Stimulated activated naive CD8-positive, alpha-beta T cell treated with anti-CD3 and anti-CD28 coated beads, Interleukin-15, amount 100 ng/mL, for 72 hours (primary cell): ENCODE results near the gene SMIM23.

Experiments
- ATAC-seq: fragments of 150-1000 bp; cut with Tn5 transposase; 2 replicates; pipeline ENCODE4 v1.10.0; 2021; ENCODE audit warnings: mild to moderate bottlenecking, moderate library complexity
- DNase-seq, 2 donors: peaks; one replicate each; pipeline ENCODE4 v3.0.0; 2021 to 2022
- H3K27ac Mint-ChIP-seq, 2 donors: one replicate each; pipeline ENCODE4 v1.8.0; 2022; ENCODE audit warnings: mild to moderate bottlenecking in 2 of 2, mixed read lengths in 2 of 2, moderate library complexity in 2 of 2
- H3K27me3 Mint-ChIP-seq: one replicate; pipeline ENCODE4 v1.8.0; 2022; ENCODE audit warnings: mixed read lengths
- H3K4me1 Mint-ChIP-seq: one replicate; pipeline ENCODE4 v1.8.0; 2022; ENCODE audit warnings: mild to moderate bottlenecking, mixed read lengths
- H3K4me3 Mint-ChIP-seq, 2 donors: one replicate each; pipeline ENCODE4 v1.8.0; 2022; ENCODE audit warnings: mild to moderate bottlenecking in 2 of 2, mixed read lengths in 2 of 2, moderate library complexity in 1 of 2
- H3K9me3 Mint-ChIP-seq, 2 donors: one replicate each; pipeline ENCODE4 v1.8.0; 2022; ENCODE audit warnings: mixed read lengths in 2 of 2

The SMIM23 gene

GRCh38 chr5:171795381-171795780 is 9.8 kb downstream of the SMIM23 start:
- no peak for DNase-seq
- H3K27ac Mint-ChIP-seq: no peak overlapping the region
- no peaks in the 10 kb centered on the region for H3K4me1 Mint-ChIP-seq
- peaks cover 50% of the 10 kb centered on the region for H3K27me3 Mint-ChIP-seq
- no peak for ATAC-seq
- H3K9me3 Mint-ChIP-seq: no peaks in the 10 kb centered on the region
- H3K4me3 Mint-ChIP-seq: no peak overlapping the region

GRCh38 chr5:171796436-171796835 is 10.8 kb downstream of the SMIM23 start:
- no peak for ATAC-seq

DNA sequence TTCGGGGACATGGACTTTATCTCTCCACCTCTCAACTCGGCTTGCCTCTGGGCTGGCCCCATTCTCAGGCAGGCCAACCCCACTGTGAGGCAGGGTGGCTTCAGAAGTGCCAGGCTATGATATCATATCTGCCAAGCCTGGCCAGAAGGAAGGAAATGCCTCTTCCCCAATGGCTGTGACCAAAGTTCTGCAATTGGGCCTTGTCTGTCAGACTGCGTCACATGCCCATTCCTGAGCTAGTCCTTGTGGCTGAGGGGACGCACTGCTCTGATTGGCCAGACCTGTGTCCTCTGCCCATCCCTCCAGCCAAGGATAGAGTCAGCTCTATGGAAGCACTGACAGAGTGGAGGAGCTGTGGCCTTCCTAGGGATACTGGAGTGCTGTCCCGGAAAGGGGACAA is 11.9 kb downstream of the SMIM23 start:
- no peak for ATAC-seq
- H3K9me3 Mint-ChIP-seq: no peaks in the 10 kb centered on the region

More at GRCh38 chr5:171796436-171796835, 10.8 kb downstream of the SMIM23 start:
- Mint-ChIP-seq H3K9me3 (no peaks in the 10 kb centered on the region), H3K27me3 (peaks cover 39% of the 10 kb centered on the region), H3K4me3 (no peak overlapping the region), H3K4me1 (no peaks in the 10 kb centered on the region), H3K27ac (no peak overlapping the region)
- DNase-seq: no peak

GRCh38 chr5:171798418-171798817 is 12.8 kb downstream of the SMIM23 start:
- no peak overlapping the region for H3K27ac Mint-ChIP-seq
- DNase-seq: no peak
- no peaks in the 10 kb centered on the region for H3K4me1 Mint-ChIP-seq
- no peak for ATAC-seq
- no peak overlapping the region for H3K4me3 Mint-ChIP-seq
- H3K9me3 Mint-ChIP-seq: no peaks in the 10 kb centered on the region
- peaks cover 45% of the 10 kb centered on the region for H3K27me3 Mint-ChIP-seq

More for the DNA sequence above, 11.9 kb downstream of the SMIM23 start:
- Mint-ChIP-seq H3K4me3 (no peak overlapping the region), H3K4me1 (no peaks in the 10 kb centered on the region), H3K27ac (no peak overlapping the region), H3K27me3 (peaks cover 38% of the 10 kb centered on the region)
- no peak for DNase-seq

DNA sequence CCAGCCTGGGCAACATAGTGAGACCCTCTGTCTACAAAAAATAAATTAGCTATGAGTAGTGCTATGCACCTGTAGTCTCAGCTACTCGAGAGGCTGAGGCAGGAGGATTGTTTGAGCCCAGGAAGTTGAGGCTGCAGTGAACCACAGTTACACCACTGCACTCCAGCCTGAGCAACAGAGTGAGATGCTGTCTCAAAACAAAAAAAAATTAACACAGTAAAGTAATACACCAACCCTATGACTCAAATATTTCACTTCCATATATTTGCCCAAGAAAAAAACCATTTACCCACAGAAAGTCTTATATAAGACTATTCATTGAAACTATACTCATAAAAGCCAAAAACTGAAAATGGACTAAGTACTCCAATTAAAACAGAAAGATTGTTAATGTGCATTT is 16.2 kb downstream of the SMIM23 start:
- no peak overlapping the region for H3K27ac Mint-ChIP-seq
- H3K9me3 Mint-ChIP-seq: no peaks in the 10 kb centered on the region
- no peak for DNase-seq
- H3K27me3 Mint-ChIP-seq: peaks cover 54% of the 10 kb centered on the region
- no peaks in the 10 kb centered on the region for H3K4me1 Mint-ChIP-seq
- no peak overlapping the region for H3K4me3 Mint-ChIP-seq
- ATAC-seq: peak; percentile 76

GRCh38 chr5:171805746-171806145 is 20.1 kb downstream of the SMIM23 start:
- peak overlapping the region in 1 of 2 donors; percentile 31 for H3K4me3 Mint-ChIP-seq

DNA sequence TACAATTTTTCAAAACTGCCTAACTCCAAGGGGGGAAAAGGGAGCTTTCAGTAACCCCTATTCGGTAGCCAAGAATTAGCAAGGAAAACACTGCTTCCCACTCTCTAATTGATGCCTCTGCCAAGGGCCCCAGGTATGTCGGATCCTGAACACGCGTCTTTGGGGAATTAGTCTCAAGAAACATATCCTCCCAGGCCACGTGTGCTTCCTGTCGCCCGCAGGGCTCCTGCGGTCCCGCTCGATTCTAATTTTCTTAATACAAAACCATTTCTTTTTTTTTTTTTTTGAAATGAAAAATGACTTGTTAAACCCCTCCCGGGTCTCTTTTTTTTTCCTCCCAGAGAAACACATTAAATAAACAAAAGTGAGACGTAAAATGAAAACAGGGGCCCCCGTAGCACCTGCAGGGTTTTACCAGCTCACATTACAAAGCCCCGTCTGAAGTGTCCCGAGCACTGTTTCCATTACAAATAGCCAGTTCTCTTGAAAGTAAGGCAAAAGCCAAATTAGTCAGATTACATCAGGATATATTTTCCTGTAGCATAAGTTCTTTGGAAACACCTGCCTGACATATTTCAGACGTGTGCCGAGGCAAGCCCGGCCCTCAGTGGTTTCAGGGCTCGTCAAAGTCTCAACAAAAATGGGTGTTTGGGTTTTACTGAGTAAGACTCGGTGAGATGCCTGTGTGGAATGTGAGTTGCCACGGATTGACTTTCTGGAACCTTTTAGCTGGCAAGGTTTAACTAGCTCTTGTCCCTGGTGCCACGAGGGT is 21.5 kb downstream of the SMIM23 start:
- Mint-ChIP-seq H3K27me3 (peaks cover 78% of the 10 kb centered on the region), H3K4me3 (peak overlapping the region; percentile 6 to 46), H3K27ac (peak overlapping the region; percentile 5 to 11), H3K9me3 (peaks cover 0 to 17% of the 10 kb centered on the region in 2 donors), H3K4me1 (peaks cover 9% of the 10 kb centered on the region)
- ATAC-seq (no peak), DNase-seq (no peak)

More at GRCh38 chr5:171805746-171806145, 20.1 kb downstream of the SMIM23 start:
- Mint-ChIP-seq H3K27me3 (peaks cover 68% of the 10 kb centered on the region), H3K9me3 (peaks cover 0 to 11% of the 10 kb centered on the region in 2 donors), H3K4me1 (peaks cover 9% of the 10 kb centered on the region), H3K27ac (no peak overlapping the region)
- DNase-seq (no peak), ATAC-seq (no peak)

DNA sequence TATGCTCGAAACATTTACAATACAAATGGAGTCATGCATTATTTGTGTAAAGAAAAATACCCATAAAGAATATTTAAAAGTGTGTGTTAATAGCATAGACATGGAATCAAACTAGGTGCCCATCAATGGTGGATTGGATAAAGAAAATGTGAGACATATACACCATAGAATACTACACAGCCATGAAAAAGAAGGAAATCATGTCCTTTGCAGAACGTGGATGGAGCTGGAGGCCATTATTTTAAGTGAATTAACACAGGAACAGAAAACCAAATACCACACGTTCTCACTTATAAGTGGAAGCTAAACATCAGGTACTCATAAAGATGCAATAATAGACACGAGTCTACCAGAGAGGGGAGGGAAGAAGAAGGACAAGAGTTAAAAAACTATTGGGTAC is 22.8 kb downstream of the SMIM23 start:
- Mint-ChIP-seq H3K9me3 (peaks cover 0 to 23% of the 10 kb centered on the region in 2 donors), H3K27me3 (peaks cover 71% of the 10 kb centered on the region), H3K4me3 (no peak overlapping the region), H3K4me1 (peaks cover 9% of the 10 kb centered on the region), H3K27ac (no peak overlapping the region)
- DNase-seq (no peak), ATAC-seq (no peak)

DNA sequence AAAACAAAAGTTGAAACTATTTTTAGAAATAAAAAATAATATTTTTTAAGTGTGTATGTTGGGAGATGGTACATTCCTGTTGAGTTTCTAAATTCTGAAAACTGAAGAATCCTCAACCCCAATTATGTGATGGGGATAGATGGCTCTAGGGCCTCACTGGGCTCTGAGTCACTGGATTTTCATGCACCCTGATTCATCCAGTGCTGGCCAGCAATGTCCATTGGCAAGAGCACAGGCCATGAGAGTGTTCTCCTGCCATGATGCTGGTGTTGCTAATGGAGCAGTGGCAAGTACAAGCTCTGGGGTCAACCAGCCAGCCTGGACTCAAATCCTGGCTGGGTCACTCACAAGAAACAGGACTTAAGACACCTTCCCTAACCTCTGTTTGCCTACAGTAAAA is 23.3 kb downstream of the SMIM23 start:
- H3K27me3 Mint-ChIP-seq: peaks cover 66% of the 10 kb centered on the region

DNA sequence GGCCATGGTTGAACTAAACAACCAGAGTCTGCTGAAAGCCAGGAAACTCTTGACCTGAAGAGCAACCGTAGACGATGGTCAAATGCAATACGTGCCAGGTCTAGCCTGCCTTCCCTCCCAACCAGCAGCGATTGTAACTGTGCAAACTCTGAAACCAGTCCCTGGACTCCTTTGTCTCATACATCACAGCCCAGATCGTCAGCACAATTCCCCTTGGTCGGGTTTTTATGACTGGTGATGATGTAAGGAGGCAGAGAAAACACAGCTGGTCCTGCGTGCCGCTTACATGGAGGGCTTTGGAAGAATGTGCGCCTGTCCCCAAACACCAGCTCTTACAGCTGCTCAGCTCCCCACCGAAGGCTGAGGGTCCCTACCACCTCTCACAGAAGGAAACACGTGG is 24.6 kb downstream of the SMIM23 start:
- Mint-ChIP-seq H3K4me3 (no peak overlapping the region), H3K9me3 (peaks cover 0 to 23% of the 10 kb centered on the region in 2 donors), H3K4me1 (peaks cover 9% of the 10 kb centered on the region), H3K27me3 (peaks cover 54% of the 10 kb centered on the region), H3K27ac (no peak overlapping the region)
- DNase-seq (no peak), ATAC-seq (no peak)

More for the DNA sequence above, 23.3 kb downstream of the SMIM23 start:
- no peak for DNase-seq
- no peak overlapping the region for H3K27ac Mint-ChIP-seq
- peaks cover 0 to 23% of the 10 kb centered on the region in 2 donors for H3K9me3 Mint-ChIP-seq
- H3K4me1 Mint-ChIP-seq: peaks cover 9% of the 10 kb centered on the region
- ATAC-seq: no peak
- H3K4me3 Mint-ChIP-seq: no peak overlapping the region

DNA sequence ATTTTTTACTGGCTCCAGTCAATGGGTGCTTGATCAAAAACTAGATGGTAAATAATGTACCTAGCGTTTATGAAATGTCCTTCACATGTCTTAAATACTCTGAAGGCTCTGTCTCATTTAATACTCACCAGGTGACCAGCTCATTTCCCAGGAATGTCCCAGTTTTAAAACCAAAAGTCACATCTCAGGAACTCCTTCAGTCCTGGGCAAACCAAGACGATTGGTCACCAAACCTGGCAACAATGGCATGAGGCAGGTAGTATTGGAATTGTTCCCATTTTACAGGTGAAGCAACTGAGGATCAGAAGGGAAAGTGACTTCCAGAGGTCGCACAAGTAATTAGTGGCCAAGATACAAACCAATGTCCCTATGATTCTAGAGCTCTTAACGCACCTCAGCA is 27.7 kb downstream of the SMIM23 start:
- Mint-ChIP-seq H3K27me3 (peaks cover 33% of the 10 kb centered on the region), H3K4me3 (no peak overlapping the region), H3K4me1 (no peaks in the 10 kb centered on the region), H3K9me3 (peaks cover 0 to 19% of the 10 kb centered on the region in 2 donors), H3K27ac (no peak overlapping the region)
- ATAC-seq (no peak), DNase-seq (no peak)

DNA sequence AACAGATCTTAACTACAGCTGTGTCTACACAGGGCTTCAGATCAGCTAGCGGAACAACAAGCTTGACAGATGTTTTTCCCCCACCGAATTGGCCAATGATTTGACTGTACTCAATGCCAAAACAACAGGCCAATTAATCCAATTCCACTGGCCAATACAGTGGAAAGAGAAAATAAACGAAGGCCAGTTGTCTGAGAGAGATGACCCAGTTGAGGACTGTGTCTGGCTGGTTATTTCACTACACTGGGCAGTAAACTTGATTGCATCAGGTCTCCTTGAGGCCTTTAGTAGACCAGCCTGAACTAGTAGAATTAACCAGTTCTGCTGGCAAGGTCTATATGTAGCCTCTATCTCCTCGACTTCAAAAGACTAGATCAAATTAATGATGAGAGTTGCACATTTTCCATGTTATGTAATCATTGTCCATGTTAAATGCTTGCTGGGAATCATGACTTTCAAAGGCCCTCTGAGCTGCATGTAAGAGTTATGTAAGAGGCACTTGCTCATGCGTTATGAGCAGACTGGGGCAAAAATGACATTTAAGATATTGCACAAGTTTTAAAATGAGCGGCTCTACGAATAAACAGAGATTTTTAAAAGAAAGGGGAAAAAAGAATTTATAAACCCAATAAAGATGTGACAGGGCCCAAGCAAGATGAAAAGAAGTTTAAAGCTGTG is 28.3 kb downstream of the SMIM23 start:
- no peak overlapping the region for H3K27ac Mint-ChIP-seq
- DNase-seq (no peak), ATAC-seq (no peak)
- H3K4me3 Mint-ChIP-seq: no peak overlapping the region
- peaks cover 0 to 15% of the 10 kb centered on the region in 2 donors for H3K9me3 Mint-ChIP-seq
- H3K27me3 Mint-ChIP-seq: peaks cover 30% of the 10 kb centered on the region
- no peaks in the 10 kb centered on the region for H3K4me1 Mint-ChIP-seq

DNA sequence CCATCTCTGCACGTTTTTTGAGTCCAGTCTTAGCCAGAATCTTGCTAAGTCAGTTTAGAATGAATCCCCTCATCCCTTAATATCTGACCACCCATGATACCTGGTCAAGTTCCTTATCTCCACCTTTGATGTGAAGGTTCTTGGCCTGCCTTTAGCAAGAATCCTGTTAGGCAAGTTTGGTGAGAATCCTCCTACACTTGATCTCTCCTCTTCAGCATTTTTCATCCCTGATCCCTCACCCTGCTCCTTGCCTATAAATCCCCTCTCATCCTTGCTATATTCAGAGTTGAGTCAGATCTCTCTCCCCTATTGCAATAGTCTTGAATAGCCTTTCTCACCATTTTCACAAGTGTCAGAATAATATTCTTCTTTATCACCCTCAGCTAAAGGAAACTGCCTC is 31.0 kb downstream of the SMIM23 start:
- Mint-ChIP-seq H3K9me3 (peaks cover 0 to 8% of the 10 kb centered on the region in 2 donors), H3K27me3 (peaks cover 16% of the 10 kb centered on the region), H3K4me3 (no peak overlapping the region), H3K4me1 (no peaks in the 10 kb centered on the region), H3K27ac (no peak overlapping the region)
- ATAC-seq: no peak
- DNase-seq: no peak

- DNase-seq (no peak), ATAC-seq (no peak)
- no peaks in the 10 kb centered on the region for H3K4me1 Mint-ChIP-seq
- no peak overlapping the region for H3K4me3 Mint-ChIP-seq
- H3K9me3 Mint-ChIP-seq: no peaks in the 10 kb centered on the region
- H3K27me3 Mint-ChIP-seq: peaks cover 10% of the 10 kb centered on the region
- no peak overlapping the region for H3K27ac Mint-ChIP-seq
Measured at GRCh38 chr5:171820561-171820960, 34.9 kb downstream of the SMIM23 start.

- H3K4me3 Mint-ChIP-seq: no peak overlapping the region
- no peaks in the 10 kb centered on the region for H3K4me1 Mint-ChIP-seq
- H3K27me3 Mint-ChIP-seq: peaks cover 10% of the 10 kb centered on the region
- H3K27ac Mint-ChIP-seq: no peak overlapping the region
- ATAC-seq (no peak), DNase-seq (no peak)
- H3K9me3 Mint-ChIP-seq: no peaks in the 10 kb centered on the region
Measured at GRCh38 chr5:171821286-171821685, 35.7 kb downstream of the SMIM23 start.

DNA sequence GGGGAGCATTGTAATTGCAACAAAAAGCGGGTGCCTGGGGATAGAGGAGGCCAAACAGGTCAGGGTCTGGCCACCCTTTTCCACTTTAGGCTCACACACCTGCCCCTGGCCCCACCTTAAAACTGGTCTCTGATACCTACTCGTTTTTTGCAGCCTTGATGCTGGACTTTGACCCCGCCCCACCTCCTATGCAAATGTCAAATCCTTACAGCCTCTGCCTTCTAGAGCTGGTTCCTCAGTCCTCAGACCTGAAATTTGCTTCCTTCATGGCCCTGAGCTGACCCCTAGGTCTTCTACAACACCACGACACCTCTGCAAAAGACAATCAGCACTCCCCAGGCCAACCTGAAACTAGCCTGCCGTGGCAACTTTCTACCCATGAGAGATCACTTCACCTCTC is 37.7 kb downstream of the SMIM23 start:
- Mint-ChIP-seq H3K27ac (no peak overlapping the region), H3K4me1 (no peaks in the 10 kb centered on the region), H3K27me3 (no peaks in the 10 kb centered on the region), H3K9me3 (no peaks in the 10 kb centered on the region), H3K4me3 (no peak overlapping the region)
- DNase-seq: no peak
- ATAC-seq: no peak
